Breast epithelium (tissue), 4 donors: ENCODE measurements around the gene SRC. TPM values are rescaled to one million over a fixed set of nuclear protein-coding genes. Genes with fewer than 3 reads are reported as not detected.

Source experiments
- DNase-seq, 2 donors: peaks; one replicate each; pipeline ENCODE4 v3.0.0-alpha.2; 2019; ENCODE audit warnings: low spot score in 2 of 2
- H3K27ac ChIP-seq, 2 donors: fragments of 200-600 bp; sonication (generic) in 1 of 2; one replicate each; pipeline ENCODE4 v1.5.1; 2016 to 2019; ENCODE audit warnings: mild to moderate bottlenecking in 1 of 2
- H3K27me3 ChIP-seq, 2 donors: fragments of 200-600 bp; sonication (generic) in 1 of 2; one replicate each; pipeline versions ENCODE4 v1.5.1 to v1.6.0; 2017 to 2019; ENCODE audit warnings: control low read depth in 1 of 2, mild to moderate bottlenecking in 1 of 2
- H3K36me3 ChIP-seq: fragments of 200-600 bp; one replicate; pipeline ENCODE4 v1.5.1; 2019
- H3K4me1 ChIP-seq, 2 donors: fragments of 200-600 bp; sonication (generic); one replicate each; pipeline ENCODE4 v1.5.1; 2016 to 2019; ENCODE audit warnings: control low read depth in 1 of 2
- H3K4me3 ChIP-seq, 3 donors: fragments of 200-600 bp; sonication (generic); 1 replicate in 2 of 3; 2 replicates in 1 of 3; pipeline ENCODE4 v1.5.1; 2016 to 2019; ENCODE audit warnings: mild to moderate bottlenecking in 3 of 3, moderate library complexity in 2 of 3
- H3K9me3 ChIP-seq, 2 donors: fragments of 200-600 bp; sonication (generic) in 1 of 2; one replicate each; pipeline ENCODE4 v1.5.1; 2016 to 2019; ENCODE audit warnings: control low read depth in 1 of 2
- CTCF ChIP-seq, 3 donors: fragments of 450-650 bp; IDR thresholded peaks; one replicate each; pipeline ENCODE4 v1.5.1; 2016 to 2017; ENCODE audit warnings: antibody characterized with exemption in 3 of 3, mild to moderate bottlenecking in 3 of 3, moderate library complexity in 3 of 3
- POLR2A ChIP-seq: fragments of 450-650 bp; IDR thresholded peaks from one replicate; pipeline ENCODE4 v1.6.1; 2016; ENCODE audit warnings: antibody characterized with exemption, mild to moderate bottlenecking, moderate library complexity
- POLR2AphosphoS5 ChIP-seq, 3 donors: sonication (generic); formaldehyde crosslinking; IDR thresholded peaks; one replicate each; pipeline ENCODE4 v1.6.1; 2017; ENCODE audit warnings: antibody characterized with exemption in 3 of 3
- intact Hi-C: fragments of 100-400 bp; cut with DNase I; formaldehyde crosslinking; loops from one replicate; pipeline ENCODE4 v1.15.1; 2023; ENCODE audit warnings: low total_unique reads
- total RNA-seq, 3 donors: library from RNA; depleted of rRNA; stranded (reverse); fragments of >200 nt; gene quantifications; one replicate each; pipeline ENCODE4 v1.1.0, GENCODE V29; 2016

SRC gene
- total RNA-seq, 3 donors from 2014 or later, result 12.8 to 25.6 (median 20.6) TPM

DNA sequence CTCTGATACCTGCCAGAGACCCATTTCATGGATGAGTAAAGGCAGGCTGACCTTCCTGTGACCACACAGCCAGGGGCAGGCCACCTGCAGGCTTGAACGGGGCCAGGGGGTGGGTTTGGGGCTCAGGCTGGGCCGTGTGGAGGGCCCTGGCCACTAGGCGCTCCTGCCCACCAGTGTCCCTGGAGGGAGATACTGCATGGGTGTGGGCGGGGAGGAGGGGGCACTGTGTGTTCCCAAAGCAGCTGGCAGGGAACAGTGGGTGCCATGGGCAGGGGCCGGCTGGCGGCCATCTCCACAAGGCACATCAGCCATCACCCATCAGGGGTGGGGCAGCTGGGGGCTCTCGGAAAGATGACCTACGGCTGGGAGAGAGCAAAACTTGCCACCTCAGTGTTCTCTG is 15.4 kb downstream of the SRC start:
- no peak for TF ChIP-seq POLR2AphosphoS5 (IDR thresholded peaks at IDR 0.05)
- TF ChIP-seq CTCF (IDR thresholded peaks at IDR 0.05), result no peak
- no peak for TF ChIP-seq POLR2A
- peaks cover 9% of the 10 kb centered on the region in 2 donors for H3K4me1 ChIP-seq

GRCh38 chr20:37362231-37362792 is 16.4 kb downstream of the SRC start:
- Histone ChIP-seq H3K4me3 (no peak overlapping the region), H3K4me1 (peaks cover 7 to 9% of the 10 kb centered on the region in 2 donors), H3K27ac (no peak overlapping the region), H3K27me3 (no peaks in the 10 kb centered on the region), H3K36me3 (no peaks in the 10 kb centered on the region), H3K9me3 (no peaks in the 10 kb centered on the region)
- intact Hi-C loops, result no loop called here
- no peak for DNase-seq
- TF ChIP-seq POLR2A (no peak), POLR2AphosphoS5 (IDR thresholded peaks at IDR 0.05) (no peak), CTCF (IDR thresholded peaks at IDR 0.05) (no peak)

More for the DNA sequence above, 15.4 kb downstream of the SRC start:
- H3K9me3 ChIP-seq, result no peaks in the 10 kb centered on the region
- no peak overlapping the region for H3K27ac ChIP-seq
- DNase-seq, result no peak
- intact Hi-C loops, result no loop called here
- H3K36me3 ChIP-seq, result no peaks in the 10 kb centered on the region
- no peak overlapping the region for H3K4me3 ChIP-seq
- H3K27me3 ChIP-seq, result no peaks in the 10 kb centered on the region

DNA sequence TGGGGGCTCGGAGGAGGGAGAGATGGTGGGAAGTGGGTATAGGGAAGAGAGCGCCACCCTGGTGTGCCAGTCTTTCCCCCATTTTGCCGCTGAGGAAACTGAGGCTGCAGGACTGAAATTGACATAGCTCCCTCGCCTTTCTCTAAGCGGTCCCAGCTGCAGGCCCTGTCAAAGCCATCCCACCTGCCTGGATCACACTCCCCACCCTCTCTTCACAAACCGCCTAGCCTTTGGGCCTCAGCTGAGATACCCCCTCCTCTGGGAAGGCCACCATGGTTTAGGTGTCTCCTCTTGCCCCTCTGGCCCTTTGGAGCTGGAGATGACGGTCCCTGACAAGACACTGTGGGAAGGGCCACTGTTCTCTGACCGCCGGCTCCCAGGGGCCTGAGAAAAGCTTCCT is 16.9 kb downstream of the SRC start:
- Histone ChIP-seq H3K4me3 (no peak overlapping the region), H3K36me3 (no peaks in the 10 kb centered on the region), H3K4me1 (peaks cover 7 to 9% of the 10 kb centered on the region in 2 donors), H3K27ac (no peak overlapping the region), H3K27me3 (no peaks in the 10 kb centered on the region), H3K9me3 (no peaks in the 10 kb centered on the region)
- TF ChIP-seq CTCF (IDR thresholded peaks at IDR 0.05) (no peak), POLR2AphosphoS5 (IDR thresholded peaks at IDR 0.05) (no peak), POLR2A (no peak)
- DNase-seq, result no peak
- intact Hi-C loops, result no loop called here

- Histone ChIP-seq H3K9me3 (no peaks in the 10 kb centered on the region), H3K4me1 (peaks cover under 1 to 6% of the 10 kb centered on the region in 2 donors), H3K27ac (no peak overlapping the region), H3K4me3 (no peak overlapping the region), H3K36me3 (no peaks in the 10 kb centered on the region), H3K27me3 (no peaks in the 10 kb centered on the region)
- intact Hi-C loops, result no loop called here
- no peak for TF ChIP-seq POLR2A
- no peak for TF ChIP-seq CTCF (IDR thresholded peaks at IDR 0.05)
- no peak for TF ChIP-seq POLR2AphosphoS5 (IDR thresholded peaks at IDR 0.05)
- DNase-seq, result no peak
Observed at GRCh38 chr20:37363221-37364012, 17.5 kb downstream of the SRC start.
